ENCODE measurements around the gene JMJD1C. TPM values are rescaled to one million over a fixed set of nuclear protein-coding genes. Genes with fewer than 3 reads are reported as not detected.

The JMJD1C gene
- total and polyA plus RNA-seq, 12 donors: 14.4 to 70.4 (median 39.2) TPM

DNA sequence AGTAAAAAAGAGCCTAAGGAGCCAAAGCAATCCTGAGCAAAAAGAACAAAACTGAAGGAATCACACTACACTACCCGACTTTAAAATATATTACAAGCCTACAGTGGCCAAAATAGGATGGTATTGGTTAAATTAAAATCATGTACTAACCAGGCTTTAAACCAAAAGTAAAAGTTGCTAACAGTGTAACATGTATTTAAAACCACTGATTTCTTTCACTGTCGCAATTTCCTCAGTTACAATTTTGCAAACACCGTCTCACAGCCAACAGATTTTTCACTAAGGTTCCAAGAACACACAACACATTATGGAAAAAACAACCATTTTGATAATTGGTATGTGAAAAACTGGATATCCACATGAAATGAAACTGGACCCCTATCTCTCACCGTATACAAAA, 74.0 kb downstream of the JMJD1C start:
- Histone ChIP-seq H3K4me3 (no peak overlapping the region), H3K36me3 (no peaks in the 10 kb centered on the region), H3K9me3 (peaks cover 0 to 41% (median 0%) of the 10 kb centered on the region in 11 donors), H3K27me3 (no peaks in the 10 kb centered on the region), H3K4me1 (peaks cover 0 to 33% (median 5%) of the 10 kb centered on the region in 9 donors), H3K27ac (peak overlapping the region in 1 of 10 donors; percentile 22)
- ATAC-seq (no peak), DNase-seq (no peak)
- TF ChIP-seq, protein P1, sequence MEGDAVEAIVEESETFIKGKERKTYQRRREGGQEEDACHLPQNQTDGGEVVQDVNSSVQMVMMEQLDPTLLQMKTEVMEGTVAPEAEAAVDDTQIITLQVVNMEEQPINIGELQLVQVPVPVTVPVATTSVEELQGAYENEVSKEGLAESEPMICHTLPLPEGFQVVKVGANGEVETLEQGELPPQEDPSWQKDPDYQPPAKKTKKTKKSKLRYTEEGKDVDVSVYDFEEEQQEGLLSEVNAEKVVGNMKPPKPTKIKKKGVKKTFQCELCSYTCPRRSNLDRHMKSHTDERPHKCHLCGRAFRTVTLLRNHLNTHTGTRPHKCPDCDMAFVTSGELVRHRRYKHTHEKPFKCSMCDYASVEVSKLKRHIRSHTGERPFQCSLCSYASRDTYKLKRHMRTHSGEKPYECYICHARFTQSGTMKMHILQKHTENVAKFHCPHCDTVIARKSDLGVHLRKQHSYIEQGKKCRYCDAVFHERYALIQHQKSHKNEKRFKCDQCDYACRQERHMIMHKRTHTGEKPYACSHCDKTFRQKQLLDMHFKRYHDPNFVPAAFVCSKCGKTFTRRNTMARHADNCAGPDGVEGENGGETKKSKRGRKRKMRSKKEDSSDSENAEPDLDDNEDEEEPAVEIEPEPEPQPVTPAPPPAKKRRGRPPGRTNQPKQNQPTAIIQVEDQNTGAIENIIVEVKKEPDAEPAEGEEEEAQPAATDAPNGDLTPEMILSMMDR (IDR thresholded peaks at IDR 0.05): no peak
- intact Hi-C loops (cut with DNase I): no loop called here
- WGBS, 2 donors: 93 to 97% methylated on average over 4 of the region's 4 CpGs

DNA sequence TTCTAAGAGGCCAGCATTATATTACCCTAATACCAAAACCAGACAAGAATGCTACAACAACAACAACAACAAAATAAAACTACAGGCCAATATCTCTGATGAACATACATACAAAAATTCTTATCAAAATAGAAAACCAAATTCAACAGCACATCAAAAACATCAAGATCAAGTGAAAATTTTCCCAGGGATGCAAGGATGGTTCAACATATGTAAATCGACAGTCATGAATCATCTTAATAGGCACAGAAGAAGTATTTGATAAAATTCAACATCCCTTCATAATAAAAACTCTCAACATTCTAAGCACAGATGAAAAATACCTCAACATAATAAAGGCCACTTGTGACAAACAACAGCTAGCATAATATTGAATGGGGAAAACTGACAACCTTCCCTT, 75.3 kb downstream of the JMJD1C start:
- Histone ChIP-seq H3K4me3 (no peak overlapping the region), H3K27me3 (no peaks in the 10 kb centered on the region), H3K9me3 (peaks cover 0 to 41% (median 0%) of the 10 kb centered on the region in 11 donors), H3K36me3 (no peaks in the 10 kb centered on the region), H3K4me1 (peaks cover 0 to 33% (median 0%) of the 10 kb centered on the region in 9 donors), H3K27ac (no peak overlapping the region)
- TF ChIP-seq, protein P1 (IDR thresholded peaks at IDR 0.05): no peak
- DNase-seq: no peak
- no peak for ATAC-seq
- WGBS, 2 donors: 98 to 99% methylated on average over 1 of the region's 1 CpG
- intact Hi-C loops (cut with DNase I): no loop called here

DNA sequence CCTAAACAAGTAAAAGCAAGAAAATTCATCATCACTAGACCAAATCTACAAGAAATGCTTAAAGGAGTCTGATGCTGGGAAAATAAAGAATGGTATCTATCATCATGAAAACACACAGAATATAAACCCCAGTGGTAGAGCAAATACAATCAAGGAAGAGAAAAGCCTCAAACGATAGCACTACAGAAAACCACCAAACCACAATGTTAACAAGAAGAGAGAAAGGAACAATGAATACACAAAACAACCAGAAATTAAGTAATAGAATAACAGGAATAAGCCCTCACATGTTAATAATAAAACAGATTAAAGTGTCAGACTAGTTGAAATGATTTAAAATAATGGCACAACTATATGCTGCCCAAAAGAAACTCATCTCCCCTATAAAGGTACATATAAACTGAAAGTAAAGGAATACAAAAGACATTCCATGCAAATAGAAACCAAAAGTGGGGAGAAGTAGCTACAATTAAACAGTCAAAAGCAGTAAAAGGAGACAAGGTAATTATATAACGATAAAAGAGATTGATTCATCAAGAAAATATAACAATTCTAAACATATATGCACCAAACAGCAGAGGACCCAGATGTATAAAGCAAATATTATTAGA, 77.3 kb downstream of the JMJD1C start:
- TF ChIP-seq, protein P1 (IDR thresholded peaks at IDR 0.05): no peak
- DNase-seq (no peak), ATAC-seq (no peak)
- Histone ChIP-seq H3K27me3 (no peaks in the 10 kb centered on the region), H3K4me3 (peak overlapping the region in 2 of 10 donors; percentile 8 to 17), H3K27ac (peak overlapping the region in 2 of 10 donors; percentile 23 to 35), H3K4me1 (peaks cover 0 to 39% (median 7%) of the 10 kb centered on the region in 9 donors), H3K9me3 (peaks cover 0 to 41% (median 0%) of the 10 kb centered on the region in 11 donors), H3K36me3 (no peaks in the 10 kb centered on the region)
- 62 to 78% methylated on average over 2 of the region's 2 CpGs for WGBS, 2 donors
- intact Hi-C loops (cut with DNase I): no loop called here

DNA sequence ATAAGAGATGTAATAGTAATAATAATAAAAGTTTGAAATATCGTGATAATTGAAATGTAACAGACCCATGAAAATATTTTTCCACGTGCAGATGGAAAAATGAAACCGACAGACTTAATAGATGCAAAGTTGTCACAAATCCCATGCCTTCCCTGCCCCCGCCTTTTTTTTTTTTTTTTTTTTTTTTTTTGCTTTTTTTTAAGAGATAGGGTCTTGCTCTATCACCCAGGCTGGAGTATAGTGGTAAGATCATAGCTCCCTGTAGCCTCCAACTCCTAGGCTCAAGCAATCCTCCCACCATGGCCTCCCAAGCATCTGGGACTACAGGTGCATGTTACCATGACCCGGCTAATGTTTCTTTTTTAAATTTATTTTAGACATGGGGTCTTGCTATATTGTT, 80.5 kb downstream of the JMJD1C start:
- DNase-seq (no peak), ATAC-seq (no peak)
- Histone ChIP-seq H3K9me3 (peaks cover 0 to 23% (median 0%) of the 10 kb centered on the region in 11 donors), H3K4me1 (peaks cover 0 to 27% (median 13%) of the 10 kb centered on the region in 9 donors), H3K27me3 (no peaks in the 10 kb centered on the region), H3K4me3 (no peak overlapping the region), H3K27ac (no peak overlapping the region), H3K36me3 (peaks cover 0 to under 1% (median 0%) of the 10 kb centered on the region in 9 donors)
- WGBS, 2 donors: 96% methylated on average over 5 of the region's 5 CpGs
- TF ChIP-seq, protein P1 (IDR thresholded peaks at IDR 0.05): no peak
- intact Hi-C loops (cut with DNase I): no loop called here

All from heart right ventricle (tissue), 16 donors.